OCI-LY1 (cell line): ENCODE measurements around the gene PGC.

Source experiments
- EZH2 ChIP-seq: fragments of 200-600 bp; sonication (generic), shearing (Covaris generic); IDR thresholded peaks from 2 replicates; pipeline ENCODE4 v1.8.0; 2017; ENCODE audit warnings: borderline replicate concordance, mixed run types, mild to moderate bottlenecking, antibody characterized with exemption, low read length, moderate library complexity, mixed read lengths
- TF ChIP-seq, protein P1 (sequence below): fragments of 200-600 bp; sonication (generic), shearing (Covaris generic); IDR thresholded peaks from 2 replicates; pipeline ENCODE4 v1.5.1; 2017; ENCODE audit warnings: mild to moderate bottlenecking, antibody characterized with exemption, low read length, moderate library complexity, mixed read lengths

DNA sequence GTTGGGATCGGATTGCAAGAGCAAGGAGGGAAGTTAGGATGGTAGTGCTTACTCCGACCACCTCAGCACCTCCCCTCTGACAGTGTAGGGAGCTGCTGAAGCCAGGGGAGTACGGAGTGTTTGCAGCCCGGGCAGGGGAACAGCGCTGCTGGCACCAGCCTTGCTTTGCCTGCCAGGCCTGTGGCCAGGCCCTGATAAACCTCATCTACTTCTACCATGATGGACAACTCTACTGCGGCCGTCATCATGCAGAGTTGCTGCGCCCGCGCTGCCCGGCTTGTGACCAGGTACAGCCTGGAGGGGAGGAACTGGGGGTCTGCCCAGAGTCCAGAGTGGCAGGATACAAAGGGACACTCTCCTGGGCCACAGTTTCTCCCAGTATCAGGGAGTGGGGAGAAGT, 38.1 kb upstream of the PGC start:
- TF ChIP-seq, protein P1, sequence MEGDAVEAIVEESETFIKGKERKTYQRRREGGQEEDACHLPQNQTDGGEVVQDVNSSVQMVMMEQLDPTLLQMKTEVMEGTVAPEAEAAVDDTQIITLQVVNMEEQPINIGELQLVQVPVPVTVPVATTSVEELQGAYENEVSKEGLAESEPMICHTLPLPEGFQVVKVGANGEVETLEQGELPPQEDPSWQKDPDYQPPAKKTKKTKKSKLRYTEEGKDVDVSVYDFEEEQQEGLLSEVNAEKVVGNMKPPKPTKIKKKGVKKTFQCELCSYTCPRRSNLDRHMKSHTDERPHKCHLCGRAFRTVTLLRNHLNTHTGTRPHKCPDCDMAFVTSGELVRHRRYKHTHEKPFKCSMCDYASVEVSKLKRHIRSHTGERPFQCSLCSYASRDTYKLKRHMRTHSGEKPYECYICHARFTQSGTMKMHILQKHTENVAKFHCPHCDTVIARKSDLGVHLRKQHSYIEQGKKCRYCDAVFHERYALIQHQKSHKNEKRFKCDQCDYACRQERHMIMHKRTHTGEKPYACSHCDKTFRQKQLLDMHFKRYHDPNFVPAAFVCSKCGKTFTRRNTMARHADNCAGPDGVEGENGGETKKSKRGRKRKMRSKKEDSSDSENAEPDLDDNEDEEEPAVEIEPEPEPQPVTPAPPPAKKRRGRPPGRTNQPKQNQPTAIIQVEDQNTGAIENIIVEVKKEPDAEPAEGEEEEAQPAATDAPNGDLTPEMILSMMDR: no peak
- TF ChIP-seq EZH2: no peak
